Measurements from ENCODE around the gene FGF9.

The FGF9 gene

DNA sequence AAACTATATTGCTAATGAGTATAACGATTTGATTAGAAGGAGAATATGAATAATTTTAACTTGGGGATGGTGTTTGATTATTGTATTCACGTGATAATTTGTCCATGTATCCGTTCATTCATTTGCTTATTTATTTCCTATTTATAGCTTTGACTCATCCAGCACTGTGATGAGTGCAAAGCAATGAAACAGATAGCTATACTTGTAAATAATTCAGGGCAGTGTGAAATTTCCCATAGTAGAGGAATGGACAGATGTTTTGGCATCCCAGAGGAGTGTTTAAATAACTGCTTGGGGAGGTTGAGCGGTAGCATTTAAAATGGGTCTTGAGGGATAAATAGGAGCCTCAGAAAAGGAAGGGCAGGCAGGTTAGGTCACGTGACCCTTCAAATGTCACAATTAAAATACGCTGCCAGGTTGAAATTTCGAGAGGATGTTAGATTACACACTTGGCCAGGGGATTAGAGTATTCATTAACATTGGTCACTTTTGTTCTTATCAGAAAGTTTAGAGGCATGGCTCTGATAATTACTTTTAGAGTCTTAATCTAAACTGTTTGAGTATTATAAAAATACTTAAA, 14.7 kb downstream of the FGF9 start:
- no peak for DNase-seq (ENCODE audit: extremely low read depth, low read depth)
- TF ChIP-seq CTCF (IDR thresholded peaks at IDR 0.05; ENCODE audit: low read depth, low read length): no peak

DNA sequence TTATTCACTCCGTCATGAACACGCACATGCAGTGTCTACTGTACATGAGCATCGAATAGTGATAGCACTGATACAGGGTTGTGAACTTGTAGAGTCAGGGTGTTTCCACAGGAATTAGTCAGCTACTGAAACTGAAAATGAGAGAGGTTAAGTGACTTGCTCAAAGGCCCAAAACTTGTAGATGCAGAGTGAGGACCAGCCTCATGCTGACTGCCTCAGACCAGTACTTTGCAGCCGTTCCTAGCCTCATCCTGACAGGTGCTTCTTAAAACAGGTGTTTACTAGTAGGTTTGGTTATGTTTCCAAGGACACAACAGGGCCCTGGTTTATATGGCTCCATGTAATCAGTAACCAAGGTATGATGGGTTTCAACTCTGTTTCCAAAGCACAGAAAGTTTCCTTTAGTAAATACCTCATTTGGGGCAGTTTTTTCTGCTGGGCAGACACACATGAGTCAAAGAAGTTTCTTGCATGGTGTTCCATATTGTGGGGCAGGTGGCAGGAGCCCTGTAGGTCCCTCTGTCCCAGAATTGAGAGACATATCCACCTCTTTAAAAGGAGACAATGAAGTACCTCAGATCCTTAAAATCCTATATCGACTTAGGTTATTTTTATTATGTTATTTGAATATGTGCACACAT, 16.0 kb downstream of the FGF9 start:
- DNase-seq (ENCODE audit: extremely low read depth, low read depth): no peak
- TF ChIP-seq CTCF (IDR thresholded peaks at IDR 0.05; ENCODE audit: low read depth, low read length): no peak

GRCh38 chr13:21688056-21688455, 17.2 kb downstream of the FGF9 start:
- no peak for DNase-seq (ENCODE audit: extremely low read depth, low read depth)
- TF ChIP-seq CTCF (IDR thresholded peaks at IDR 0.05; ENCODE audit: low read depth, low read length): no peak

DNA sequence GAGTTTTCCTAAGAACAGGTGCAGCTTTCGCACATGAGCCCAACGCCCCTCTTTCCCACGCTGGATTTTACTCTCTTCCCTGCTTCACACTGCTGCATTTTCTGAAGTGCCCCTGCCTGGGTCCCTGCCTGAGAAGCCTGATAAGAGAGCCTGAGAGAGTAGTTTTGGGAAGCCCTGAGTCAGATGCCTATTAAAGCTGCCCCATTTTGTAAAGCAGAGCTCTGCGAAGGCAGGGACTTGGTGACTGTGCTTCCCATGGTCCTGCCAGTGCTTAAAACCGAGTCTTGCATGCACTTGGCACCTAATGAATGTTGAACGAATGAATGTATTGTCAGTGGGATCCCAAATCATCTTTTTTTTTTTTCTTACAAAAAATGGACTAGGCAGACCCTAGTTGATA, 18.2 kb downstream of the FGF9 start:
- no peak for TF ChIP-seq CTCF (IDR thresholded peaks at IDR 0.05; ENCODE audit: low read depth, low read length)
- DNase-seq (ENCODE audit: extremely low read depth, low read depth): no peak

DNA sequence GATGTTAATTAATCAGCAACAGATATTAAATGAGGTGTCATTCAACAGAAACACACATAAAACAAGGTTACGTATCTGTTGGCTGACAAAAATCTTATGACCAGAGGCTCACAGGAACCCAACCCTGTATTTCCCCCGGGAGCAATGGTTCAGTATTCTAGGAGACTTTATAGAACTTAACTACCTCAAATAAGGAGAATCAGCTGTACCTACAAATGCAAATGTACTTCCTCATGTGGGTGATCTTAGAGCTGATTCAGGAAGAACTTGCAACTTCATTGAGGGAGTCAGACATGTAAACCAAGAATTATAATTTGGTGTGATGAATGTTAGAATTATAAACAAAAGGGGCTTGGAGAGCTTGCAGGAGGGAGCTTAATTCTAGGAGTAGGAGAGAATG, 20.1 kb downstream of the FGF9 start:
- DNase-seq (ENCODE audit: extremely low read depth, low read depth): no peak
- no peak for TF ChIP-seq CTCF (IDR thresholded peaks at IDR 0.05; ENCODE audit: low read depth, low read length)

- no peak for DNase-seq (ENCODE audit: extremely low read depth, low read depth)
- TF ChIP-seq CTCF (IDR thresholded peaks at IDR 0.05; ENCODE audit: low read depth, low read length): no peak
These were observed 20.6 kb downstream of the FGF9 start for GRCh38 chr13:21691500-21691899.

GRCh38 chr13:21691928-21692327, 21.1 kb downstream of the FGF9 start:
- DNase-seq (ENCODE audit: extremely low read depth, low read depth): no peak
- TF ChIP-seq CTCF (IDR thresholded peaks at IDR 0.05; ENCODE audit: low read depth, low read length): no peak
